ENCODE measurements around the gene MDH1B. TPM values are rescaled to one million over a fixed set of nuclear protein-coding genes. Genes with fewer than 3 reads are reported as not detected.

Gene MDH1B
- total and polyA plus RNA-seq, 7 donors, result 0.14 to 1.0 (median 0.30) TPM

GRCh38 chr2:206688453-206688852 lies 76.7 kb downstream of the MDH1B start:
- H3K27me3 ChIP-seq (ENCODE audit: insufficient read depth in 3 of 3, low read length in 2 of 3), result no peaks in the 10 kb centered on the region
- no peak for DNase-seq
- H3K4me3 ChIP-seq, result no peak overlapping the region
- WGBS, 3 donors, result 57 to 68% (median 61%) methylated on average over 2 of the region's 2 CpGs
- no peak for TF ChIP-seq CTCF (IDR thresholded peaks at IDR 0.05)
- no peak overlapping the region for H3K27ac ChIP-seq
- intact Hi-C loops (cut with DNase I), result no loop called here
- H3K9me3 ChIP-seq, result no peaks in the 10 kb centered on the region
- no peak for ATAC-seq
- H3K36me3 ChIP-seq (ENCODE audit: insufficient read depth in 1 of 2, low read depth in 1 of 2), result no peaks in the 10 kb centered on the region
- H3K4me1 ChIP-seq, result no peaks in the 10 kb centered on the region

Other genes starting within 250 kb of the MDH1B start
- not detected for gene FAM237A, start 122.8 kb downstream of the MDH1B start, total RNA-seq
- gene FAM237A, start 122.8 kb downstream of the MDH1B start, polyA plus RNA-seq, result not detected
- gene DYTN, start 46.9 kb downstream of the MDH1B start, total RNA-seq, result not detected
- gene DYTN, start 46.9 kb downstream of the MDH1B start, polyA plus RNA-seq, result not detected
- gene FASTKD2, start 278 bp upstream of the MDH1B start, total RNA-seq, result 10 to 100 TPM; 29.8 to 52.0 (median 47.4) TPM
- gene FASTKD2, start 278 bp upstream of the MDH1B start, polyA plus RNA-seq, result 10 to 100 TPM; 27.3 to 59.6 (median 54.7) TPM
- gene CPO, start 174.2 kb upstream of the MDH1B start, total RNA-seq, result under 1 TPM; 0.34 to 0.63 (median 0.44) TPM
- under 1 TPM; 0.42 to 0.91 (median 0.56) TPM for gene CPO, start 174.2 kb upstream of the MDH1B start, polyA plus RNA-seq

Data from psoas muscle (tissue), 8 donors.